ENCODE measurements around the gene NUMB.
"Not testable (repeated sequence)": the region's sequence is repeated elsewhere in the genome, so short reads cannot be mapped to it uniquely, and the experiment has no call there.

The NUMB gene

GRCh38 chr14:73342670-73343069 is 115.7 kb downstream of the NUMB start:
- no peak for DNase-seq

- DNase-seq, result no peak
These were observed 118.3 kb downstream of the NUMB start for GRCh38 chr14:73339846-73340595.

GRCh38 chr14:73339206-73339605 is 119.1 kb downstream of the NUMB start:
- DNase-seq, result no peak

GRCh38 chr14:73338551-73338950 is 119.8 kb downstream of the NUMB start:
- no peak for DNase-seq

- DNase-seq, result no peak
These were observed 125.3 kb downstream of the NUMB start for GRCh38 chr14:73333031-73333430.

GRCh38 chr14:73325630-73326299 is 132.6 kb downstream of the NUMB start:
- DNase-seq, result peak; percentile 20

- DNase-seq, result no peak
These were observed 133.3 kb downstream of the NUMB start for GRCh38 chr14:73325063-73325462.

GRCh38 chr14:73324533-73324932 is 133.8 kb downstream of the NUMB start:
- no peak for DNase-seq

GRCh38 chr14:73323896-73324399 is 134.4 kb downstream of the NUMB start:
- DNase-seq, result no peak

- DNase-seq, result no peak
These were observed 145.2 kb downstream of the NUMB start for GRCh38 chr14:73313151-73313550.

- DNase-seq, result no peak
These were observed 145.7 kb downstream of the NUMB start for GRCh38 chr14:73312687-73313086.

GRCh38 chr14:73311708-73312030 is 146.7 kb downstream of the NUMB start:
- DNase-seq, result no peak

GRCh38 chr14:73309207-73309606 is 149.1 kb downstream of the NUMB start:
- not testable (repeated sequence) for DNase-seq

GRCh38 chr14:73307261-73307660 is 151.1 kb downstream of the NUMB start:
- DNase-seq, result no peak

- DNase-seq, result no peak
These were observed 152.8 kb downstream of the NUMB start for GRCh38 chr14:73305499-73305898.

GRCh38 chr14:73295198-73295796 is 163.0 kb downstream of the NUMB start:
- peak; percentile 21 for DNase-seq

- no peak for DNase-seq
These were observed 164.3 kb downstream of the NUMB start for GRCh38 chr14:73293782-73294781.

- DNase-seq, result no peak
These were observed 168.1 kb downstream of the NUMB start for GRCh38 chr14:73290279-73290678.

- DNase-seq, result no peak
These were observed 168.6 kb downstream of the NUMB start for GRCh38 chr14:73289729-73290128.

- DNase-seq, result no peak
These were observed 169.0 kb downstream of the NUMB start for GRCh38 chr14:73289308-73289707.

GRCh38 chr14:73287071-73287470 is 171.3 kb downstream of the NUMB start:
- no peak for DNase-seq

- DNase-seq, result no peak
These were observed 171.7 kb downstream of the NUMB start for GRCh38 chr14:73286598-73286997.

- DNase-seq, result no peak
These were observed 172.4 kb downstream of the NUMB start for GRCh38 chr14:73285979-73286378.

All from CD4-positive, alpha-beta T cell treated with Interleukin-6 for 4 hours (primary cell).